Pulmonary artery endothelial cell (primary cell): ENCODE data around the gene NFILZ. TPM values are rescaled to one million over a fixed set of nuclear protein-coding genes. Genes with fewer than 3 reads are reported as not detected.

Experiments used
- DNase-seq: peaks from one replicate; pipeline ENCODE4 v3.0.0-alpha.2; 2011; ENCODE audit warnings: low read depth, low spot score
- total RNA-seq: library from RNA; depleted of rRNA; stranded (reverse); fragments of >200 nt; gene quantifications from 2 replicates; pipeline ENCODE4 v1.2.3, GENCODE V29; 2014

NFILZ gene
- total RNA-seq, 1 donor from 2014 or later = not detected

GRCh38 chr19:8641221-8641907, 10.9 kb downstream of the NFILZ start:
- DNase-seq = no peak

DNA sequence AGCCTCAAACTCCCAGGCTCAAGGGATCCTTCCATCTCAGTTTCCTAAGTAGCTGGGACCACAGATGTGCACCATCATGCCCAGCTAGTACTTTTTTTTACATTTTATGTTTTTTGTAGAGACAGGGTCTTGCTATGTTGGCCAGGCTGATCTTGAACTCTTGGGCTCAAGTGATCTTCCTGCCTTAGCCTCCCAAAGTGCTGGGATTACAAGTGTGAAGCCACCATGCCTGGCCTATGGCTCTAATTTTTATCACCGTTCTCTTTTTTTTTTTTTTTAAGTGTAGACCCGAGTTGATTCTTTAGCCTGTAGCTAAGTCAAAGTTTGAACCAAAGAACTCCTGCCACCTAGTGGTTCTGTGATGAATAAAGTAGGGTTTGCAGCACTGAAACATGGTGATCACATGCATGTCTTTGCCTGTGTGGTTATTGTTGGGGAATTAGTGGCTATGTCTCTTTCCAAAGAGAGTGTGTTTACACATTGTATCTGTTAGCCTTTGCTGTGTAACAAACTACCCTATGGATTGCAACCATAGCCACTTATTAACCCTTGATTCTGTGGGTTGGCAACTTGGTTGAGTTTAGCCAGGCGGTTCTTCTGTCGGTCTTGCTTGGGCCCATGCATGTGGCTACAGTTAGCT, 11.6 kb downstream of the NFILZ start:
- no peak for DNase-seq

- no peak for DNase-seq
Observed at GRCh38 chr19:8642561-8642960, 12.1 kb downstream of the NFILZ start.

DNA sequence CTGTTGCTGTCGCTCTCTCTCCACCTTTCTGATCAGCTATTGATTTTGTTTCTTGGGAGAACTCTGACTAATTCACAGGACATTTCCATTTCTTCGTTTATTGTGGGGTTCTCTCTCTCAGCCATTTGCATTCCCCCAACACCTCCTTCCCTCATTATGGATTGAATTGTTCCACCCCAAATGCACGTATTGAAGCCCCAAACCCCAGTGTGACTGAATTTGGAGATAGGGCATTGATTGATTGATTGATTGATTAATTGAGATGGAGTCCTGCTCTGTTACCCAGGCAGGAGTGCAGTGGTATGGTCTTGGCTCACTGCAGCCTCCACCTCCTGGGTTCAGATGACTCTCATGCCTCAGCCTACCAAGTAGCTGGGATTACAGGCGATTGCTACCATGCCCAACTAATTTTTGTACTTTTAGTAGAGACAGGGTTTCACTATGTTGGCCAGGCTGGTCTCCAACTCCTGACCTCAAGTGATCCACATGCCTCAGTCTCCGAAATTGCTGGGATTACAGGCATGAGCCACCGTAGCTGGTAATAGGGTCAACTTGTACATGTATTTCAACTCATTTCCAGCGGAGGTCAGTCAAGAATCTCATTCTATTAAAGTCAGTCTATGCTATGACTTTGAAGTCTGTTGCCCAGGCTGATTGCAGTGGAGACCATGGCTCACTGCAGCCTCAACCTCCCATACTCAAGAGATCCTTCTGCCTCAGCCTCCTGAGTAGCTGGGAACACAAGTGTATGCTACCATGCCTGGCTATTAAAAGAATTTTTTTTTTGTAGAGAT, 13.6 kb downstream of the NFILZ start:
- no peak for DNase-seq

GRCh38 chr19:8648240-8648639, 17.8 kb downstream of the NFILZ start:
- no peak for DNase-seq

DNA sequence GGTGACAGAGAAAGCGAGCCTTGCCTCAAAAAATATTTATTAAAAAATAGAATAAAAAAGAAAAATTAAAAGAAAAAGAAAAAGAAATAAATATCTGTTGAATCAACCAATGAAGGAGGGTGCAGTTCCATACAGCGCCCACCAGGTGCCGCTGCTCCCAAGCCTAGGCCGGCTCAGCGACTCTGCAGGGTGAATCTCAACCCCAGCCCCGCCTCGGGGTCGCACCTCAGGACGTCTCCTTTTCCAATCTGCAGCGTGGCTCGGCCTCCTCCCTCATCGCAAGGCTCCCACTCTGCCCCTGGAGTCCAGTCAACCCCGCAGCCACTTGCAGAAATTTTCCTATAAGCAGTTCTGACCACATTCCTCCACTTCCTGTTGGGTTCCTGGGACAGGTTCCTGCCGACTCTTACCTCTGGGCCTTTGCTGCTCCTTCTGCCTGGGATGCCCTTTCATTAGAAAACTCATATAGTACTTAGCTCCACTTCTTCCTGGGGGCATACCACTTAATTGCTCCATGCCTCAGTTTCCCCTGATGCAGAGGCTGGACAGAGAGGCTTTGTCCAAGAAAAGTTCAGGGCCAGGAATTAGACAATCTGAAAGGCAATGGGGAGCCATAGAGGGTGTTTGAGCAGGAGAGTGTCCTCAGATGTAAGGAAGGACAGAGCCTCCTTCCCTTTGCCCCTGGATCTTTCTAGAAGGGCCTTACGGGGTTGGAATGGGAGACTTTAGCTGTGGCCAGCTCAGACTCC, 24.3 kb downstream of the NFILZ start:
- no peak for DNase-seq

DNA sequence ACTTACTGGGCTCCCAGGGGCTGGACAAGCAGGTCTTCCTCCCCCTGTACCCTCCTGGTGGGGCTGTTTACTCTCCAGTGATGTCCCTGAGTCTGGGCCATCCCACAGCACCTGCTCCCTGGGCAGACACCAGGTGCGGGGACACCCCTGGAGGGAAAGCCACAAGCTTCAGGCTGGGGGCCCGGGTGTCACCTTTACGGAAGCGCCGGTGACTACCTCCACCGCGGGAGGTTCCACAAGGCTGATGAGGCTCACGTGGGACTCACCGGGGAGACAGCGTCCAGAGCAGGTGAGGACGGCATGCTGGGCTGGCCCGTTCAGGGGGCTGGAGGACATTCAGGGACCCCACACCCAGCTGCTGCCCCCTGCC, 24.9 kb downstream of the NFILZ start:
- DNase-seq = no peak

DNA sequence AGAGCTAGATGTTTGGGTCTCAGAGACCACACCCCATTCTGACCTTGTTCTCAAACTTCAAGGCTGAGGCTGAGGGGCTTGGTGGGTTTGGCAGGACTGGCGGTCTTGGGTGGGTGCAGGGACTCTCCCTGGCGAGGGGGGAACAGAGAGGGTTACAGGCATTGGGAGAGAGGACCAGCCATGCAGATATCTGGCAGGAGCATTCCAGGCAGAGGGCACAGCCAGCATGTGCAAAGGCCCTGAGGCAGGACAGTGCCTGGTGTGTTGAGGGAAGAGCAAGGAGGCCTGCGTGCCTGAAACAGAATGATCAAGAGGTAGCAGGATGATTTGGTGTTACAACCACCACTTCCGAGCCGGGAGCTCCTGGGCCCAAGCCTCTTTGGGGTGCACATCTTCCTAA, 27.4 kb downstream of the NFILZ start:
- no peak for DNase-seq

GRCh38 chr19:8659905-8660304, 29.5 kb downstream of the NFILZ start:
- DNase-seq = no peak

DNA sequence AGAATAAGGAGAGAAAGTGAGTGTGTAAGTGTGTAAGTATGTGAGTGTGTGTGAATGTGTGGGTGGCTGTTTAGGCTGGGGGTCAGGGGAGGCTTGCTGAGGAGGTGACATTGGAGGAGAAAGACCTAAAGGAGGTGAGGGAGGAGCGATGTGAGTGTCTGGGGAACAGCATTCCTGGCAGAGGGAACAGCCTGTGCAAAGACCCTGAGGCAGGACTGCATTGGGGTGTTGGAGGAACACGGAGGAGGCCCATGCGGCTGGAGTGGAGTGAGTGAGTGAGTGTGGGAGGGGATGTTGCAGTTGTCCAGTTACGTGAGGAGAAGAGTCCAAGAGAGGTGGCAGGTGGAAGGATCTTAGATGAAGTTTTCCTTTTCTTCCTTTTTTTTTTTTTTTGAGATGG, 31.8 kb downstream of the NFILZ start:
- no peak for DNase-seq

DNA sequence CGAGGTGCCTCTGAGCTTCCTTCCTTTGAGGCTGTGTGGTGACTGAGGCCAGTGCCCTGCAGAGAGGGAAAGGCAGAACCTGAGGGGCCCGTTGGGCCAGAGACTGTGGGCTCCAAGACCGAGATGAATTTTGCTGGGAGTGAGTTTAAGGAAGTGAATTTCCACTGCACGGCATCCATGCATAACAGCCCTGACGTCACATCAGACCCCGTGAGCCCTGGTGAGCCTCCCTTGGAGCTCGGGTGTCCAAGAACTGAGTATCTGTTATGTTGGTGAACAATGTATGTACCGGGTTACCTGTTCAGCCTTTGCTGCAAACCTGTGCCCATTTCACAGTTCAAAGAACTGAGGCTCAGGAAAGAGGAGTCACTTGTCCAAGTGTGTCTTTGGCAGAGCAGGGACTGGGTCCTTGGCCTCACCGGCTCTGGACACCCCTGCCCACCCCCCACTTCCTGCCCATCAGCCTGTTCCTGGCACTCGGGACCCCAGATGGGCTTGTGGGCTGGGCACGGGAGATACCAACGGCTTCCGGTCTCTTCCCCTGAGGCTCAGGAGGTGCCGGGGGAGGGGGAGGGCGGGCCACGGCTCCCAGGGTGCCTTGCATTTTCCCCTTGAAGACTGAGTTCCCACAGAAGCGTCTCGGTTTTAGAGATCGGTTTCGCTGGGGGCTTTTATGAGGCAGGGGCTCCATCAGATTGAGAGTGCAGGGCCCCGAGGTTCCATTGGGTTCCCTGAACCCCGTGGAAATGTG, 33.7 kb downstream of the NFILZ start:
- DNase-seq = no peak

DNA sequence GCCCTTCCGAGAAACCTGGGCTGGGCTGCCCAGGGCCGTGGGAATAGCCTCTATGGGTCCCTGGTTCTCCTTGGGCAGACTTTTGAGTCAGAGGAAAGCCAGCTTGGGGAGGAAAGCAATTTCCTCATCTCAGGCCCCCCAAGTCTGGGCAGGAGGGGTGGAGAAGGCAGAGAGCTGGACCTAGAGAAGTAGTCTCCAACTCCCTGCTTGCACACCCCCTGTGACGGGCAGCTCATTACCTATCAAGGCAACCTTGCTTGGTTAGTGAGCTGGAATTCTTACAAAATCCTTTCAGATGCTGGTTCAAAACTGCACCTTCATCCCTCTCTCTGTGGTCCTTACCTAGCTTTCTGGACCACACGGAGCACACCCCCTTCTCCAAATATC, 34.2 kb downstream of the NFILZ start:
- DNase-seq = no peak

DNA sequence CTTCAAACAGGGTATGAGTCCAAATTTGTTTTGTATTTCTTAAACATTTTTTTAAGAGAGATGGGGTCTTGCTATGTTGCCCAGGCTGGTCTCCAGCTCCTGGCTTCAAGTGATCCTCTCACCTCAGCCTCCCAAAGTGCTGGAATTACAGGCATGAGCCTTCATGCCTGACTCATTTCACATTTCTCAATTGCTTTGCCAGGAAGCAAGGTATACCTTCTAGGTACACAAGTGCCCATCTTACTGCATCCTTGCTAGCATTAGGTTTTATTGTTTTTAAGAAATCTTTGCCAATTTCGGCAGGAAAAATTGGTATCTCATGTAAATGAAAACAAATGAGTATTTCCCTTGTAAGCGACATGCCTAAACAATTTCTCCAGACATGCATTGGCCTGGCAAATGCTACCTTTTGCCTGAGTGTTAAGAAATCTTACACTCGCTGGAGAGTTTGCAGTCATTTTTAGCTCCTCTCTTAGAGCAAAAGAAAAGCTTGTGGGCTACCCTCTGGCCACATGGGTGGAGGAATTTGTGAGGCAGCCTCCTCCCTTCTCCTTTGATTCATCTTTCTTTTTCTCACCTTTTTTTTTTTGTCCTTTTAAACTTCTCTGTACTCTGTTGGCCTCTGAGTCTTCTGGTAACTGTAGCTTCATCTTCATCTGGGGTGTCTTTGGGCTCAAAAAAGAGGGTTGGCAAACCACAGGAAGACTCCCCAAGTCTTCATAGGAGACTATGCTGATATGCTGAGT, 35.2 kb downstream of the NFILZ start:
- no peak for DNase-seq

GRCh38 chr19:8666814-8667405, 36.5 kb downstream of the NFILZ start:
- DNase-seq = no peak

DNA sequence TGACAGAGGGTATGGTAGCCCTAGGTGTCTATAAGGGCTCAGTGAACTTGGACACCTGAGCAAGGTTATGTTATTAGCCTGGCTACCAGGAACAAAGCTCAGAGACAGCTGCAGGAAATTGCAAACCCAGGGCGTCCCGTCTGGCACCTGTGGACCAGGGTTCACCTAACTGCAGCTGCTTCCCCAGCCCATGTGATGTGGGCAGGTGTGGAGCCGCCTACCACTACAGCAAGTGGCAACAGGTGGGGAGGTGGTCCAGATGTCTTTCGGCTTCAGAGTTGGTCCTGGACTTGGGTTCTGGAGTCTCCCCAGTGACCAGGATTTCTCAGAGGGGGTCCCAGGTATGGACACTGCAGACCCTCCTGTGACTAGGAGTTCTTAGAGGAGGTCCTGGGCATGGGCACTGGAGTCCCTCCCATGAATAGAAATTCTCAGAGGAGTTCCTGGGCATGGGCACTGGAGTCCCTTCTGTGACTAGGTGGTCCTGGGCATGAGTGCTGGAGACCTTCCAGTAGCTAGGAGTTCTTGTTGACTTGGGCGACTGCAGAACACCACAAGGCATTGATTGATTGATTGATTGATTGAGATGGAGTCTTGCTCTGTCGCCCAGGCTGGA, 43.0 kb downstream of the NFILZ start:
- DNase-seq = no peak

GRCh38 chr19:8675066-8675465, 44.6 kb downstream of the NFILZ start:
- DNase-seq = no peak

GRCh38 chr19:8678244-8678807, 47.9 kb downstream of the NFILZ start:
- DNase-seq = no peak
